Neural progenitor cell (in vitro differentiated cells): ENCODE data around the gene TSPAN18.

Source experiments
- CTCF ChIP-seq: fragments of 200-600 bp; sonication (generic); IDR thresholded peaks from 2 replicates; pipeline ENCODE4 v1.5.1; 2017; ENCODE audit warnings: antibody characterized with exemption, mild to moderate bottlenecking
- EZH2 ChIP-seq: fragments of 200-600 bp; sonication (generic); IDR thresholded peaks from 2 replicates; pipeline ENCODE4 v1.6.1; 2017; ENCODE audit warnings: antibody characterized with exemption, mild to moderate bottlenecking, moderate library complexity
- EZH2phosphoT487 ChIP-seq: fragments of 200-600 bp; sonication (generic); IDR thresholded peaks from 2 replicates; pipeline ENCODE4 v1.6.1; 2017; ENCODE audit warnings: antibody characterized with exemption

- TF ChIP-seq CTCF = no peak
- TF ChIP-seq EZH2phosphoT487 = no peak
- TF ChIP-seq EZH2 = no peak
These were observed 21.8 kb downstream of the TSPAN18 start for GRCh38 chr11:44748606-44749005.
